ENCODE measurements around the gene HHEX. TPM values are rescaled to one million over a fixed set of nuclear protein-coding genes. Genes with fewer than 3 reads are reported as not detected.

HHEX gene
- total and polyA plus RNA-seq, 10 of the 15 experiments (the other 5 are each of a cell fraction or from before 2014, with no cell fraction given) = 3.9 to 32.8 (median 16.4) TPM

DNA sequence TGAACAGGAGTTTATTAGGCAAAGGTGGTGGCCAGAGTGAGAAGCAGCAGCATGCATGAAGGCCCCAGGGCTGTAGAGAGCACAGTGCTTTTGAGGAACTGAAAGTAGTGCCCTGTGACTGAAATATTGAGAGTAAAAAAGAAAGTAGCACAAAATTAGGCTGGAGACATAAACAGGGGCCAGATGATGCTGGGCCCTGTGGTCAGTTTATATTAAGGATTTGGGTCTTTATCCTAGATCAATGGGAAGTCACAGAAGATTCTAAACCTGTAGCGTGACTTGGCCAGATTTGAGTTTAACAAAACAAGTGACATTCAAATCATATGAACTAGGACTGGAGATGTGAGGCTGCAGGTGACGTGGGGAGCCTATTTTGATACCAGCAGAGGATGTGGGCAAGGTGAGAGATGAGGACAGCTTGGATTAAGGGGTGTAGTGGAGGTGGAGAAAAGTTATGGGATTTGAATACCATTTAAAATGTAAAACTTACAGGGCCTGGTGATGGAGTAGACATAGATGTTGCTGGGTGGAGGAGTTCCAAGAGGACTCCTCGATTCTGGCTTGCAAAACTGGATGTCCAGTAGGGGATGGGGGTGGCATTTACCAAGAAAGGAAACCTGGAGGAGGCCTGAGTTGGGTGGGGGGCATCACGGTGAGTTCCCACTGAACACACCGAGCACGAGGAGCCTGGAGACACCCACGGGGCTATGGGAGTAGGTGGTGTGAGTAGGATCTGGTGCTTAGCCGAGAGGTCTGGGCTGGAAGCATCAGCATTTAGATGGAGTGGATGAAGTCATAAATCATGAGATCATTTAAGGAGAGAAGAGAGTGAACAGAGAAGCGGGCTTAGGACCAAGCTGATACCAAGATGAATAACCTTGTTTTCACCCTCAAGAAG, 52.8 kb downstream of the HHEX start:
- Histone ChIP-seq H2AFZ (ENCODE audit: control insufficient read depth, low read depth, low read length) (no peak overlapping the region), H3K4me3 (no peak overlapping the region), H3K4me1 (ENCODE audit: control insufficient read depth, insufficient read depth, low read length) (peaks cover 35% of the 10 kb centered on the region), H3K79me2 (ENCODE audit: control insufficient read depth, insufficient read depth, low read length) (no peaks in the 10 kb centered on the region), H3K27me3 (replicated peaks in 1 of 2; ENCODE audit: control insufficient read depth in 2 of 2, insufficient read depth in 2 of 2, low read length in 1 of 2) (no peaks in the 10 kb centered on the region; a peak in 1 of 4 replicates), H3K9me3 (replicated peaks; ENCODE audit: control insufficient read depth, insufficient read depth, low read length) (peaks cover 6% of the 10 kb centered on the region; the same call in 2 of the 3 replicates), H3K4me2 (ENCODE audit: control insufficient read depth, insufficient read depth) (peak overlapping the region; percentile 91), H3K36me3 (ENCODE audit: control insufficient read depth in 2 of 2, insufficient read depth in 2 of 2, low read length in 1 of 2) (no peaks in the 10 kb centered on the region), H3K27ac (ENCODE audit: control insufficient read depth, insufficient read depth) (peak overlapping the region; percentile 62), H3K9ac (ENCODE audit: control insufficient read depth, insufficient read depth, low read length) (no peak overlapping the region; the same call in 1 of the 2 replicates), H4K20me1 (ENCODE audit: control insufficient read depth, insufficient read depth) (no peaks in the 10 kb centered on the region)
- ChIA-PET RAD21 (ENCODE audit: unreplicated experiment) (interaction anchor here (0.7 to 3.3 kb wide), 6 partner anchors 11 to 61 kb away, joined by 3 to 25 read pairs (median 4); partner anchors contain the start of gene HHEX), POLR2A (interaction anchor here (0.6 to 1.5 kb wide), 5 partner anchors 9 to 1975 kb away, joined by 3 to 5 read pairs (median 3); no protein-coding TSS in a partner anchor), SMC1A (ENCODE audit: uncharacterized antibody, unreplicated experiment) (interaction anchor here (0.6 to 4.7 kb wide), 12 partner anchors 9 to 191 kb away, joined by 3 to 36 read pairs (median 3); partner anchors contain the start of gene KIF11), CTCF (interaction anchor here (0.8 to 2.6 kb wide), 11 partner anchors 9 to 788 kb away, joined by 3 to 22 read pairs (median 4); no protein-coding TSS in a partner anchor)
- FAIRE-seq (peak; percentile 94), DNase-seq (ENCODE audit: low read depth, low spot score) (peak; percentile 81), ATAC-seq (peak; percentile 98)
- in situ Hi-C loops (cut with MboI) = no loop called here
- WGBS (ENCODE audit: insufficient coverage, insufficient replicate concordance, low lambda C conversion rate, missing lambda C conversion rate) = 22% methylated on average over 9 of the region's 9 CpGs
- no TSS peak for BruUV-seq (replicated peaks)
- intact Hi-C loops (cut with micrococcal nuclease; ENCODE audit: unreplicated experiment) = loop anchor here (1.0 to 5.0 kb wide), 4 partner anchors 12 to 135 kb away; no protein-coding TSS in a partner anchor
- TF ChIP-seq PAX5 (IDR thresholded peaks at IDR 0.05; ENCODE audit: borderline replicate concordance, low read depth, low read length) (peak; percentile 94), BMI1 (IDR thresholded peaks at IDR 0.05; ENCODE audit: borderline replicate concordance) (peak; percentile 92), CREM (IDR thresholded peaks at IDR 0.05; ENCODE audit: low read depth) (peak; percentile 92), REST (IDR thresholded peaks at IDR 0.05; ENCODE audit: low read depth, low read length) (no peak; the same call in 1 of the 2 replicates), SUZ12 (IDR thresholded peaks at IDR 0.05; ENCODE audit: unreplicated experiment) (no peak), FOXM1 (IDR thresholded peaks at IDR 0.05; ENCODE audit: low read depth, low read length) (peak; percentile 90), CHD2 (IDR thresholded peaks at IDR 0.05; ENCODE audit: borderline replicate concordance, low read depth, low read length) (peak; percentile 89; the same call in 1 of the 2 replicates), KLF5 (IDR thresholded peaks at IDR 0.05; ENCODE audit: partially characterized antibody) (peak; percentile 87), ZSCAN29 (IDR thresholded peaks at IDR 0.05) (0 out of 2 replicates have a peak, but pooled peaks have one; percentile 28), IKZF2 (IDR thresholded peaks at IDR 0.05) (peak; percentile 98), RELB (IDR thresholded peaks at IDR 0.05; ENCODE audit: low read depth) (peak; percentile 95), BCL11A (IDR thresholded peaks at IDR 0.05; ENCODE audit: low read depth, low read length) (peak; percentile 90), BACH1 (IDR thresholded peaks at IDR 0.05; ENCODE audit: borderline replicate concordance) (peak; percentile 93)
- TF ChIP-seq, protein P1, sequence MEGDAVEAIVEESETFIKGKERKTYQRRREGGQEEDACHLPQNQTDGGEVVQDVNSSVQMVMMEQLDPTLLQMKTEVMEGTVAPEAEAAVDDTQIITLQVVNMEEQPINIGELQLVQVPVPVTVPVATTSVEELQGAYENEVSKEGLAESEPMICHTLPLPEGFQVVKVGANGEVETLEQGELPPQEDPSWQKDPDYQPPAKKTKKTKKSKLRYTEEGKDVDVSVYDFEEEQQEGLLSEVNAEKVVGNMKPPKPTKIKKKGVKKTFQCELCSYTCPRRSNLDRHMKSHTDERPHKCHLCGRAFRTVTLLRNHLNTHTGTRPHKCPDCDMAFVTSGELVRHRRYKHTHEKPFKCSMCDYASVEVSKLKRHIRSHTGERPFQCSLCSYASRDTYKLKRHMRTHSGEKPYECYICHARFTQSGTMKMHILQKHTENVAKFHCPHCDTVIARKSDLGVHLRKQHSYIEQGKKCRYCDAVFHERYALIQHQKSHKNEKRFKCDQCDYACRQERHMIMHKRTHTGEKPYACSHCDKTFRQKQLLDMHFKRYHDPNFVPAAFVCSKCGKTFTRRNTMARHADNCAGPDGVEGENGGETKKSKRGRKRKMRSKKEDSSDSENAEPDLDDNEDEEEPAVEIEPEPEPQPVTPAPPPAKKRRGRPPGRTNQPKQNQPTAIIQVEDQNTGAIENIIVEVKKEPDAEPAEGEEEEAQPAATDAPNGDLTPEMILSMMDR (IDR thresholded peaks at IDR 0.05 in 2 of 3, conservative IDR thresholded peaks at IDR 0.05 in 1 of 3; ENCODE audit: control insufficient read depth in 2 of 3, extremely low read depth in 1 of 3, insufficient read depth in 1 of 3, low read depth in 3 of 3, low read length in 3 of 3) = no peak
